Mesendoderm (in vitro differentiated cells): ENCODE data around the gene LMX1A.

Experiments
- DNase-seq: peaks from one replicate; pipeline ENCODE4 v3.0.0; 2013
- H2AK5ac ChIP-seq: 2 replicates; pipeline ENCODE4 v1.6.1; 2013; ENCODE audit warnings: low read length, inconsistent platforms
- H2BK120ac ChIP-seq: 2 replicates; pipeline ENCODE4 v1.6.1; 2013; ENCODE audit warnings: low read depth, mild to moderate bottlenecking, low read length, moderate library complexity, mixed read lengths
- H2BK15ac ChIP-seq: replicated peaks from 2 replicates; pipeline ENCODE4 v1.6.1; 2013; ENCODE audit warnings: low read depth, mild to moderate bottlenecking, moderate library complexity
- H2BK5ac ChIP-seq: 2 replicates; pipeline ENCODE4 v1.6.1; 2013; ENCODE audit warnings: low read length, inconsistent platforms
- H3K18ac ChIP-seq: 2 replicates; pipeline ENCODE4 v1.6.1; 2013; ENCODE audit warnings: mild to moderate bottlenecking, low read length, mixed read lengths
- H3K23ac ChIP-seq: one replicate; pipeline ENCODE4 v1.6.1; 2013; ENCODE audit warnings: low read length
- H3K27ac ChIP-seq: 2 replicates; pipeline ENCODE4 v1.5.1; 2013; ENCODE audit warnings: low read depth, mild to moderate bottlenecking, inconsistent platforms, low read length, moderate library complexity
- H3K27me3 ChIP-seq: 2 replicates; pipeline ENCODE4 v1.6.1; 2013; ENCODE audit warnings: low read length, control low read depth, mild to moderate bottlenecking, inconsistent platforms; ENCODE audit not compliant: insufficient read depth, poor library complexity
- H3K36me3 ChIP-seq: 2 replicates; pipeline ENCODE4 v1.6.1; 2013; ENCODE audit warnings: low read length, inconsistent platforms; ENCODE audit not compliant: control insufficient read depth, insufficient read depth
- H3K4ac ChIP-seq: one replicate; pipeline ENCODE4 v1.6.1; 2013; ENCODE audit warnings: low read depth, mild to moderate bottlenecking, low read length, moderate library complexity
- H3K4me1 ChIP-seq: 2 replicates; pipeline ENCODE4 v1.6.1; 2013; ENCODE audit warnings: low read depth, low read length, inconsistent platforms; ENCODE audit not compliant: control insufficient read depth
- H3K4me2 ChIP-seq: 2 replicates; pipeline ENCODE4 v1.6.1; 2013; ENCODE audit warnings: low read length
- H3K4me3 ChIP-seq: 2 replicates; pipeline ENCODE4 v1.5.1; 2013; ENCODE audit warnings: mild to moderate bottlenecking, low read length
- H3K56ac ChIP-seq: one replicate; pipeline ENCODE4 v1.6.1; 2013; ENCODE audit warnings: low read length
- H3K79me1 ChIP-seq: 2 replicates; pipeline ENCODE4 v1.6.1; 2013; ENCODE audit warnings: low read length, inconsistent platforms
- H3K79me2 ChIP-seq: 2 replicates; pipeline ENCODE4 v1.6.1; 2013; ENCODE audit warnings: mild to moderate bottlenecking, low read length; ENCODE audit not compliant: control insufficient read depth, insufficient read depth
- H3K9ac ChIP-seq: 2 replicates; pipeline ENCODE4 v1.6.1; 2013; ENCODE audit warnings: low read length, inconsistent platforms
- H4K5ac ChIP-seq: one replicate; pipeline ENCODE4 v1.6.1; 2013; ENCODE audit warnings: low read length
- H4K8ac ChIP-seq: one replicate; pipeline ENCODE4 v1.6.1; 2013; ENCODE audit warnings: low read depth, mild to moderate bottlenecking, control low read depth, low read length, moderate library complexity
- WGBS: extraction: QIAGEN DNeasy Blood & Tissue Kit; methylation state at CpG from one replicate; pipeline ENCODE4 v1.1.7; 2013; ENCODE audit warnings: low lambda C conversion rate, missing lambda C conversion rate; ENCODE audit not compliant: insufficient coverage; ENCODE audit errors: extremely low coverage; 5-methylcytosine and 5-hydroxymethylcytosine counted together

The LMX1A gene

GRCh38 chr1:165375623-165376022, 19.1 kb upstream of the LMX1A start:
- no CpG with 5 or more reads among the region's 7 CpGs for WGBS
- Histone ChIP-seq H3K79me1 (no peaks in the 10 kb centered on the region), H3K79me2 (no peaks in the 10 kb centered on the region), H3K4me3 (no peak overlapping the region), H2AK5ac (no peak overlapping the region), H3K9ac (peak overlapping the region; percentile 75), H3K56ac (peak overlapping the region; percentile 88), H3K23ac (peak overlapping the region; percentile 57), H3K27ac (peak overlapping the region; percentile 2), H3K4me1 (peaks cover 3% of the 10 kb centered on the region), H3K18ac (peak overlapping the region; percentile 97), H2BK120ac (no peak overlapping the region), H4K5ac (no peak overlapping the region), H3K4ac (no peak overlapping the region), H3K36me3 (no peaks in the 10 kb centered on the region), H4K8ac (no peak overlapping the region), H2BK5ac (no peak overlapping the region), H3K4me2 (peak overlapping the region; percentile 82), H3K27me3 (no peaks in the 10 kb centered on the region), H2BK15ac (no peak overlapping the region)
- no peak for DNase-seq

GRCh38 chr1:165371588-165372225, 15.2 kb upstream of the LMX1A start:
- Histone ChIP-seq H2BK15ac (no peak overlapping the region), H4K5ac (no peak overlapping the region), H3K79me2 (no peaks in the 10 kb centered on the region), H2AK5ac (no peak overlapping the region), H3K79me1 (no peaks in the 10 kb centered on the region), H3K4me1 (peaks cover 3% of the 10 kb centered on the region), H3K9ac (no peak overlapping the region), H3K18ac (no peak overlapping the region), H3K27ac (no peak overlapping the region), H2BK5ac (no peak overlapping the region), H3K56ac (no peak overlapping the region), H3K4me3 (no peak overlapping the region), H3K27me3 (no peaks in the 10 kb centered on the region), H3K36me3 (no peaks in the 10 kb centered on the region), H3K4me2 (no peak overlapping the region), H2BK120ac (no peak overlapping the region), H3K4ac (no peak overlapping the region), H3K23ac (no peak overlapping the region), H4K8ac (no peak overlapping the region)
- no CpG with 5 or more reads among the region's 5 CpGs for WGBS
- DNase-seq: no peak

GRCh38 chr1:165369255-165369848, 12.8 kb upstream of the LMX1A start:
- Histone ChIP-seq H3K79me1 (no peaks in the 10 kb centered on the region), H3K9ac (no peak overlapping the region), H2BK120ac (no peak overlapping the region), H3K18ac (no peak overlapping the region), H3K27ac (no peak overlapping the region), H2AK5ac (no peak overlapping the region), H4K8ac (no peak overlapping the region), H2BK5ac (no peak overlapping the region), H2BK15ac (no peak overlapping the region), H3K4me2 (no peak overlapping the region), H3K4me1 (no peaks in the 10 kb centered on the region), H3K23ac (no peak overlapping the region), H4K5ac (no peak overlapping the region), H3K4me3 (no peak overlapping the region), H3K4ac (no peak overlapping the region), H3K79me2 (no peaks in the 10 kb centered on the region), H3K27me3 (no peaks in the 10 kb centered on the region), H3K36me3 (no peaks in the 10 kb centered on the region), H3K56ac (no peak overlapping the region)
- WGBS: no CpG with 5 or more reads among the region's 9 CpGs
- DNase-seq: peak; percentile 56

GRCh38 chr1:165367375-165367993, 11.0 kb upstream of the LMX1A start:
- peak; percentile 88 for DNase-seq
- H2AK5ac ChIP-seq: no peak overlapping the region
- H3K36me3 ChIP-seq: no peaks in the 10 kb centered on the region
- H3K4me1 ChIP-seq: no peaks in the 10 kb centered on the region
- no peak overlapping the region for H2BK120ac ChIP-seq
- no peak overlapping the region for H3K9ac ChIP-seq
- H3K4me2 ChIP-seq: no peak overlapping the region
- no peak overlapping the region for H4K5ac ChIP-seq
- H3K4me3 ChIP-seq: no peak overlapping the region
- H3K4ac ChIP-seq: no peak overlapping the region
- no peak overlapping the region for H2BK5ac ChIP-seq
- no peak overlapping the region for H3K23ac ChIP-seq
- no peaks in the 10 kb centered on the region for H3K79me2 ChIP-seq
- no CpG with 5 or more reads among the region's 7 CpGs for WGBS
- H3K27ac ChIP-seq: no peak overlapping the region
- H3K18ac ChIP-seq: no peak overlapping the region
- no peak overlapping the region for H4K8ac ChIP-seq
- no peak overlapping the region for H2BK15ac ChIP-seq
- H3K27me3 ChIP-seq: no peaks in the 10 kb centered on the region
- H3K56ac ChIP-seq: no peak overlapping the region
- no peaks in the 10 kb centered on the region for H3K79me1 ChIP-seq

GRCh38 chr1:165365341-165365740, 8.8 kb upstream of the LMX1A start:
- H3K36me3 ChIP-seq: no peaks in the 10 kb centered on the region
- no CpG with 5 or more reads among the region's 2 CpGs for WGBS
- no peak overlapping the region for H4K8ac ChIP-seq
- no peak overlapping the region for H3K9ac ChIP-seq
- no peak overlapping the region for H2BK15ac ChIP-seq
- no peaks in the 10 kb centered on the region for H3K79me1 ChIP-seq
- no peak overlapping the region for H4K5ac ChIP-seq
- no peak overlapping the region for H2AK5ac ChIP-seq
- no peak overlapping the region for H3K4ac ChIP-seq
- DNase-seq: peak; percentile 76
- no peaks in the 10 kb centered on the region for H3K27me3 ChIP-seq
- H3K18ac ChIP-seq: no peak overlapping the region
- H3K4me1 ChIP-seq: no peaks in the 10 kb centered on the region
- no peak overlapping the region for H2BK120ac ChIP-seq
- H3K27ac ChIP-seq: no peak overlapping the region
- no peak overlapping the region for H3K4me3 ChIP-seq
- H3K23ac ChIP-seq: no peak overlapping the region
- H2BK5ac ChIP-seq: no peak overlapping the region
- no peak overlapping the region for H3K4me2 ChIP-seq
- no peak overlapping the region for H3K56ac ChIP-seq
- no peaks in the 10 kb centered on the region for H3K79me2 ChIP-seq
